ENCODE results near the gene STK40. TPM values are rescaled to one million over a fixed set of nuclear protein-coding genes. Genes with fewer than 3 reads are reported as not detected.

Gene STK40
- total and polyA plus RNA-seq, 4 donors, result 33.2 to 95.7 (median 49.7) TPM

DNA sequence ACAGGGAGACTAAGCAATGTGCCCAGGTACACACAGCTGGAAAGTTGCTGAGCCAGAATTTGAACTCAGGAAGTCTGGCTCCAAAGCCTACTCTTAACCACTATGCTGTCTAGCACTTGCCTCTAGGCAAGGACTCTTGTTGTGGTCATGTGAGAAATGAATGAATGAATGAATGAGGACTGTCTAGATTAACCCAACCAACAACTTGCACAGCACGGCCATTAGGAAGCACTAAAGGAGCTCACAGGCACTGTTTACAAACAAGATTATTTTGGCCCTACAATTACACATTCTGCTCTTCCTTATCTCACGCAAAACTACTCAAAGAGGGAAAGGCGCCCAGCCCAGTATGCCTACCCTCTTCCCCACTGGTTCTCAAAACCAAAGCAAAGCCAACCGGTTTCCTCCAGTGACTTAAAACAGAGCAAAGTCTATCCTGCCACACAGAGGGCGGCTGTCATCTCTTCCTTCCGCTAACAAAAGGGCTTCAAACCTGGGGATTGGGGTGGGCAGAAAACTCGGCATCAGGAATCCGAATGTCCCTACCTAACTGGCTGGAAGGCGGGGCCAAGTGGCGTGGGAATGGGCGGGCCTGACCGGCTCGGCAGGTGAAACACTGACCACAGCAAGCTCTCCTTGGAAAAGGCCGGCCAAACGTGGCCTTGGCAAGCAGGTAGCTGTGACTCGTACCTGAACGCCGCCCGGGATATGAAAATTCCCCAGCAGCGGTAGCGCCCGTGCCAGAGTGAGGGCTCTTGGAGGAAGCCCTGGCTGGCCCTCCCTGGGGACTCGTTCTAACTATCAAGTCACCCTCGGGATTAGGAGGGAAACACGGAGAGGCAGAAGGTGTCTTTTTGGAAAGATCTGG is 948 bp downstream of the STK40 start:
- no peak for ATAC-seq (ENCODE audit: low FRiP score)
- no peaks in the 10 kb centered on the region for H3K9me3 ChIP-seq (ENCODE audit: control insufficient read depth, low read length)
- H3K27ac ChIP-seq (ENCODE audit: low read depth in 1 of 2, low read length in 2 of 2), result peak overlapping the region; percentile 76 to 88
- 2% methylated on average over 25 of the region's 25 CpGs for WGBS, 2 donors
- peak; percentile 77 to 84 for DNase-seq
- intact Hi-C loops (cut with DNase I), result loop anchor here (5.0 to 10.0 kb wide), 2 partner anchors 32 to 230 kb away; partner anchors contain the start of gene MAP7D1 (in 1 of the 2)
- H3K27me3 ChIP-seq (ENCODE audit: control insufficient read depth in 1 of 2, insufficient read depth in 2 of 2, low read length in 1 of 2), result no peaks in the 10 kb centered on the region
- peaks cover 2 to 11% of the 10 kb centered on the region in 2 donors for H3K4me1 ChIP-seq (ENCODE audit: control insufficient read depth in 1 of 2, insufficient read depth in 2 of 2, low read length in 2 of 2)
- H3K4me3 ChIP-seq (ENCODE audit: low read length in 2 of 2), result peak overlapping the region; percentile 81 to 92
- no peaks in the 10 kb centered on the region for H3K36me3 ChIP-seq (ENCODE audit: control insufficient read depth in 1 of 2, insufficient read depth in 2 of 2, low read length in 1 of 2)

DNA sequence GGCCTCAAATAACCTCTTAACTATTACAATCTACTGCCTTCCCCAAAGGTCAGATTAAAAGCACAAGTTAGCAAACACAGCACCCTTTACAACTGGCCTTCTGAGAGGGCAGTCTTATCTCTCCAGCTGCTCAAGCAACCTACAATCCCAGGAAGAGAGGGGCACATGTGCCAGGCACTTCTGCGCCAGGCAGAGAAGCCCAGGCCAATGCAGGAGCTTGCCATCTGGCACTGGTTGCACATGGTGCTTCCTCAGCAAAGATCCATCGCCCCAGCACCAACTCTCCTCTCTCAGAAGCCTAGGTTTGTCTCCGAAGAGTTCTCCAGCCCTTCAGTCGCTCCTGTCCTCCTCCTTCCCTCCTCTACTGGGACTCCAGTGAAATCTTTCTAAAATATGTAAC is 2.5 kb downstream of the STK40 start:
- intact Hi-C loops (cut with DNase I), result loop anchor here in 1 of 2 donors (10.0 kb wide), 1 partner anchor 228 kb away; the partner anchor contains the start of gene MAP7D1
- peak overlapping the region in 1 of 2 donors; percentile 70 for H3K27ac ChIP-seq (ENCODE audit: low read depth in 1 of 2, low read length in 2 of 2)
- no peaks in the 10 kb centered on the region for H3K36me3 ChIP-seq (ENCODE audit: control insufficient read depth in 1 of 2, insufficient read depth in 2 of 2, low read length in 1 of 2)
- DNase-seq (peak; percentile 45 to 50), ATAC-seq (ENCODE audit: low FRiP score) (no peak)
- H3K4me3 ChIP-seq (ENCODE audit: low read length in 2 of 2), result no peak overlapping the region
- no peaks in the 10 kb centered on the region for H3K9me3 ChIP-seq (ENCODE audit: control insufficient read depth, low read length)
- no peaks in the 10 kb centered on the region for H3K27me3 ChIP-seq (ENCODE audit: control insufficient read depth in 1 of 2, insufficient read depth in 2 of 2, low read length in 1 of 2)
- H3K4me1 ChIP-seq (ENCODE audit: control insufficient read depth in 1 of 2, insufficient read depth in 2 of 2, low read length in 2 of 2), result peaks cover 2 to 11% of the 10 kb centered on the region in 2 donors
- WGBS, 2 donors, result 10 to 20% methylated on average over 4 of the region's 4 CpGs

DNA sequence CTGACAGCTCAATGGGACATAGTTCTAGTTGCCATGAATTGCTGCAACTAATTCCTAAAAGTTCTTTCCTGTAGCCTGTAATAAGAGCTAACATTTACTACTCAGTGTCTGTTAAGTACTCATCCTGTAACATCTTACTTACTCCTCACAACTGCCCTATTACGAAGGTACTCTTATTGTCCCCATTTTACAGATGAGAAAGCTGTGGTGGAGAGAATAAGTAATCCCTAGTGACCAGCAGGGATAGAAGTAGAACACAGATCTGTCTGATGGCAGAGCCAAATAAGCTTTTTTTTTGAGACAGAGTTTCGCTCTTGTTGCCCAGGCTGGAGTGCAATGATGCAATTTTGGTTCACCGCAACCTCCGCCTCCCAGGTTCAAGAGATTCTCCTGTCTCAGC is 3.1 kb downstream of the STK40 start:
- WGBS, 2 donors, result 83 to 88% methylated on average over 4 of the region's 4 CpGs
- ATAC-seq (ENCODE audit: low FRiP score), result no peak
- H3K4me3 ChIP-seq (ENCODE audit: low read length in 2 of 2), result no peak overlapping the region
- no peaks in the 10 kb centered on the region for H3K36me3 ChIP-seq (ENCODE audit: control insufficient read depth in 1 of 2, insufficient read depth in 2 of 2, low read length in 1 of 2)
- DNase-seq, result peak in 1 of 2 donors; percentile 18
- no peaks in the 10 kb centered on the region for H3K27me3 ChIP-seq (ENCODE audit: control insufficient read depth in 1 of 2, insufficient read depth in 2 of 2, low read length in 1 of 2)
- peak overlapping the region in 1 of 2 donors; percentile 70 for H3K27ac ChIP-seq (ENCODE audit: low read depth in 1 of 2, low read length in 2 of 2)
- intact Hi-C loops (cut with DNase I), result loop anchor here in 1 of 2 donors (10.0 kb wide), 1 partner anchor 228 kb away; the partner anchor contains the start of gene MAP7D1
- H3K4me1 ChIP-seq (ENCODE audit: control insufficient read depth in 1 of 2, insufficient read depth in 2 of 2, low read length in 2 of 2), result peaks cover 2 to 11% of the 10 kb centered on the region in 2 donors
- H3K9me3 ChIP-seq (ENCODE audit: control insufficient read depth, low read length), result no peaks in the 10 kb centered on the region

GRCh38 chr1:36382231-36382630 is 3.5 kb downstream of the STK40 start:
- WGBS, 2 donors, result 56 to 57% methylated on average over 9 of the region's 9 CpGs
- Histone ChIP-seq H3K27ac (ENCODE audit: low read depth in 1 of 2, low read length in 2 of 2) (no peak overlapping the region), H3K9me3 (ENCODE audit: control insufficient read depth, low read length) (no peaks in the 10 kb centered on the region), H3K36me3 (ENCODE audit: control insufficient read depth in 1 of 2, insufficient read depth in 2 of 2, low read length in 1 of 2) (no peaks in the 10 kb centered on the region), H3K4me3 (ENCODE audit: low read length in 2 of 2) (no peak overlapping the region), H3K27me3 (ENCODE audit: control insufficient read depth in 1 of 2, insufficient read depth in 2 of 2, low read length in 1 of 2) (no peaks in the 10 kb centered on the region), H3K4me1 (ENCODE audit: control insufficient read depth in 1 of 2, insufficient read depth in 2 of 2, low read length in 2 of 2) (peaks cover 2 to 8% of the 10 kb centered on the region in 2 donors)
- ATAC-seq (ENCODE audit: low FRiP score) (no peak), DNase-seq (peak; percentile 14 to 70)
- intact Hi-C loops (cut with DNase I), result loop anchor here in 1 of 2 donors (10.0 kb wide), 1 partner anchor 227 kb away; the partner anchor contains the start of gene MAP7D1

GRCh38 chr1:36381405-36381804 is 4.3 kb downstream of the STK40 start:
- intact Hi-C loops (cut with DNase I), result loop anchor here in 1 of 2 donors (10.0 kb wide), 1 partner anchor 227 kb away; the partner anchor contains the start of gene MAP7D1
- DNase-seq, result no peak

DNA sequence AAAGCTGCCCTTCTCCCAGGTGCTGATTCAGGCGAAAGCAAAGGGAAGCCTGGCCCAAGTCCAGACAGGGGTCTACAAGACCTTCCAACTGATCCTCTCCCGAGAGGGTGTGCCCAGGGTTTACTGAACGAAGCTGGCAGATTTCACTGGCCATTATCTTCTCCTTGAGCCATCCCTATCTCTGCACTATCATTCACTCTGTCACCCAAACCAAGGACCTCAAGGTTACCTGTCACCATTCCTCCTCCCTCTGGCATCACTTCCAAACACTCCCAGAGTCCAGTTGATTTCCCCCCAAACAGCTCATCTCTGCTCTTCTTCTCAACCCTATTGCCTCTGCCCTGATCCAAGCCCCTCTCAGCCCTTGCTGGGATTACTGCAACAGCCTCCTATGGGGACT is 4.9 kb downstream of the STK40 start:
- H3K27me3 ChIP-seq (ENCODE audit: control insufficient read depth in 1 of 2, insufficient read depth in 2 of 2, low read length in 1 of 2), result no peaks in the 10 kb centered on the region
- intact Hi-C loops (cut with DNase I), result loop anchor here in 1 of 2 donors (10.0 kb wide), 1 partner anchor 226 kb away; the partner anchor contains the start of gene MAP7D1
- peaks cover 2 to 4% of the 10 kb centered on the region in 2 donors for H3K4me1 ChIP-seq (ENCODE audit: control insufficient read depth in 1 of 2, insufficient read depth in 2 of 2, low read length in 2 of 2)
- DNase-seq, result peak in 1 of 2 donors; percentile 7
- no peak overlapping the region for H3K4me3 ChIP-seq (ENCODE audit: low read length in 2 of 2)
- no peak overlapping the region for H3K27ac ChIP-seq (ENCODE audit: low read depth in 1 of 2, low read length in 2 of 2)
- no peaks in the 10 kb centered on the region for H3K36me3 ChIP-seq (ENCODE audit: control insufficient read depth in 1 of 2, insufficient read depth in 2 of 2, low read length in 1 of 2)
- no peak for ATAC-seq (ENCODE audit: low FRiP score)
- no peaks in the 10 kb centered on the region for H3K9me3 ChIP-seq (ENCODE audit: control insufficient read depth, low read length)
- WGBS, 2 donors, result 90% methylated on average over 2 to 3 of the region's 3 CpGs

More at GRCh38 chr1:36381405-36381804, 4.3 kb downstream of the STK40 start:
- no peak overlapping the region for H3K4me3 ChIP-seq (ENCODE audit: low read length in 2 of 2)
- no peaks in the 10 kb centered on the region for H3K27me3 ChIP-seq (ENCODE audit: control insufficient read depth in 1 of 2, insufficient read depth in 2 of 2, low read length in 1 of 2)
- WGBS, 2 donors, result 94 to 95% methylated on average over 5 of the region's 5 CpGs
- H3K27ac ChIP-seq (ENCODE audit: low read depth in 1 of 2, low read length in 2 of 2), result peak overlapping the region in 1 of 2 donors; percentile 13
- peaks cover 2 to 4% of the 10 kb centered on the region in 2 donors for H3K4me1 ChIP-seq (ENCODE audit: control insufficient read depth in 1 of 2, insufficient read depth in 2 of 2, low read length in 2 of 2)
- H3K9me3 ChIP-seq (ENCODE audit: control insufficient read depth, low read length), result no peaks in the 10 kb centered on the region
- ATAC-seq (ENCODE audit: low FRiP score), result no peak
- H3K36me3 ChIP-seq (ENCODE audit: control insufficient read depth in 1 of 2, insufficient read depth in 2 of 2, low read length in 1 of 2), result no peaks in the 10 kb centered on the region

DNA sequence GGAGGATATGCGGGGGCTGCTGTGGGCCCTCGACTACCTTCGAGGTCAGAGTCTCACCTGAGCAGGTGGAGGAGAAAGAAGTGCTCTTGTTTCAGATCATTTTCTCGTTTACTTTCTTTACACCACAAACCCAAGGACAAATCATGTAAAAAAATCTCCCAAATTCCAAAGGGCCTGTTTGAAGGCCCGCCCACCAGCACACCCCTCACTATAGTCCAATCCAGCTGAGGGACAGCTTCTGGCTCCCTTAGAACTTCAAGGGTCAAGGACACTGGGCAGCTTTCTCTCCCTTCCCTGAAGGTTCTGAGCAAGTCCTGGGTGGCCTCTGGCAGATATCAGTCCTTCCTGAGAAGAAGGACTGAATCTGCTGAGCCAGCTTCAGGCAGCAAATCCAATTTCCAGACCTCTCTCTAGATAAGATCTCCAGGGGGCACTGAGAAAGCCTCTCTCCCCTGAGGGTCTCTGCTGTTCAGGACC is 5.5 kb downstream of the STK40 start:
- Histone ChIP-seq H3K27me3 (ENCODE audit: control insufficient read depth in 1 of 2, insufficient read depth in 2 of 2, low read length in 1 of 2) (no peaks in the 10 kb centered on the region), H3K9me3 (ENCODE audit: control insufficient read depth, low read length) (no peaks in the 10 kb centered on the region), H3K27ac (ENCODE audit: low read depth in 1 of 2, low read length in 2 of 2) (no peak overlapping the region), H3K36me3 (ENCODE audit: control insufficient read depth in 1 of 2, insufficient read depth in 2 of 2, low read length in 1 of 2) (no peaks in the 10 kb centered on the region), H3K4me3 (ENCODE audit: low read length in 2 of 2) (no peak overlapping the region), H3K4me1 (ENCODE audit: control insufficient read depth in 1 of 2, insufficient read depth in 2 of 2, low read length in 2 of 2) (peaks cover 2 to 4% of the 10 kb centered on the region in 2 donors)
- WGBS, 2 donors, result 78 to 82% methylated on average over 5 of the region's 5 CpGs
- intact Hi-C loops (cut with DNase I), result loop anchor here in 1 of 2 donors (10.0 kb wide), 1 partner anchor 225 kb away; the partner anchor contains the start of gene MAP7D1
- ATAC-seq (ENCODE audit: low FRiP score), result no peak
- DNase-seq, result peak in 1 of 2 donors; percentile 24

GRCh38 chr1:36377791-36378492 is 7.8 kb downstream of the STK40 start:
- Histone ChIP-seq H3K36me3 (ENCODE audit: control insufficient read depth in 1 of 2, insufficient read depth in 2 of 2, low read length in 1 of 2) (no peaks in the 10 kb centered on the region), H3K27me3 (ENCODE audit: control insufficient read depth in 1 of 2, insufficient read depth in 2 of 2, low read length in 1 of 2) (no peaks in the 10 kb centered on the region), H3K4me1 (ENCODE audit: control insufficient read depth in 1 of 2, insufficient read depth in 2 of 2, low read length in 2 of 2) (peaks cover 2 to 4% of the 10 kb centered on the region in 2 donors), H3K4me3 (ENCODE audit: low read length in 2 of 2) (no peak overlapping the region), H3K27ac (ENCODE audit: low read depth in 1 of 2, low read length in 2 of 2) (no peak overlapping the region), H3K9me3 (ENCODE audit: control insufficient read depth, low read length) (no peaks in the 10 kb centered on the region)
- ATAC-seq (ENCODE audit: low FRiP score) (no peak), DNase-seq (no peak)
- intact Hi-C loops (cut with DNase I), result no loop called here
- 75 to 81% methylated on average over 4 of the region's 4 CpGs for WGBS, 2 donors

All from aorta (tissue), 5 donors.